Measurements from ENCODE around the gene CAB39L. TPM values are rescaled to one million over a fixed set of nuclear protein-coding genes. Genes with fewer than 3 reads are reported as not detected.

Gene CAB39L
- total RNA-seq, 1 donor from 2014 or later, result 6.8 TPM

DNA sequence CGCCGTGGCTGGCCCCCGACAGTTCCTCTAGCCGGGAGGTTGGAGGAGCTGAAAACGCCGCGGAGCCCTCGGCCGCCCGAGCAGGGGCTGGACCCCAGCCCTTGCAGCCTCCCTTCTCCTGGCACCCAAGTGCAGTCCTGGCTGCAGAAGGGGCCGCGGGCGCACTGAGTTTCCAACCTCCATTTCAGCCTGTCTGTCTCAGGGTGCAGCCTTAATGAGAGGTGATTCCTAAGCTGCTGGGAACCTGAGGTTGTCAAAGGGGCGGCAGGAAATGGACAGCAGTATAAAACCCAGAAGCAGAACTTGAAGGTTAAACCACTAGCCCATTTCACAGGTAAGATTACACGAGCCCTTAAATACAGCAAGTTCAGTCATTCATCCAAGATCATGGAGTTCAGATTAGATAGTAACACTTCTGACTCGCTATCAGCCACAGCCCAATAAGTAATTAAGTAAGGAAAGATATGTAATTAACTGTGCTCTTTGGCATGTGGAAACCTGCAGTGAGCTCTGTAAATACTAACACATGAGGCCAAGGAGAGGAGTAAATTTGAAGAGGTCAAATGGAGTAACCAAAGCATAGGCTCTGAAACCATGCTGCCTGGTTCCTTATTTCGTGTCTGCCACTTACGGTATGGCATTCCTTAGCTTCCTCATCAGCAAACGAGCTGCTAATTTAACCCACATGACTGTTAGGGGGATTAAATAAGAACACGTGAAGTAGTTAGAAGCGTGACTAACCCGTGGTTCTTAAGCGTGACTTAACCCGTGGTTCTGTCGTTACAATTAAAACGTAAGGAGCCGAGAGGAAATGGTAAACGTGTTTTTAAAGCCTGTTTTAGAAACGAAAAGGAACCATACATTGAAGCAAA, 896 bp upstream of the CAB39L start:
- H3K4me3 ChIP-seq (ENCODE audit: low read length in 3 of 3), result peak overlapping the region; percentile 86 to 94 (median 92)
- no peaks in the 10 kb centered on the region for H3K36me3 ChIP-seq (ENCODE audit: control insufficient read depth in 3 of 3, insufficient read depth in 3 of 3, low read length in 3 of 3)
- no peaks in the 10 kb centered on the region for H3K27me3 ChIP-seq (ENCODE audit: control insufficient read depth in 3 of 3, insufficient read depth in 3 of 3, low read length in 3 of 3)
- peak overlapping the region; percentile 85 for H3K27ac ChIP-seq (ENCODE audit: low read depth, low read length)
- H3K4me1 ChIP-seq (ENCODE audit: control insufficient read depth in 3 of 3, insufficient read depth in 3 of 3, low read length in 3 of 3), result peaks cover 0 to 11% (median 0%) of the 10 kb centered on the region in 3 donors
- H3K9ac ChIP-seq (ENCODE audit: low read depth in 1 of 3, low read length in 3 of 3), result peak overlapping the region; percentile 74 to 87 (median 87)
- no peaks in the 10 kb centered on the region for H3K9me3 ChIP-seq (ENCODE audit: control insufficient read depth in 3 of 3, low read length in 3 of 3)

DNA sequence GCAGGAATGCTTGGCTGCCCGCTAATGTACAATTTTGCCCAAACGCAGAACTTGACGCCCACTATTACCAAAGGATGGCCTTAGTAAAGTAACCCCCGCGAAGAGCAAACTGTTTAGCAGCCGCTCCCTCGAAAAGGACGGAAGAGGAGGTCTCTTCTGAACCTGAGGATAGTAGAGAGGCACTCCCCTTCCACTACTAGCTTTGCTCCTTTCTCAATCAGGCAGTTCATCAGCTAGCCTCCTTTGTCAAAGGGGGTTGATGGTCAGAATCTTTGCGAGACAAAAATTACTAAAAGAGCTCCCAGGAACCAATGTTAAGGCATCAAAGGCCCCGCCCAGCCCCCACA, 534 bp downstream of the CAB39L start:
- Histone ChIP-seq H3K36me3 (ENCODE audit: control insufficient read depth in 3 of 3, insufficient read depth in 3 of 3, low read length in 3 of 3) (no peaks in the 10 kb centered on the region), H3K4me3 (ENCODE audit: low read length in 3 of 3) (peak overlapping the region; percentile 86 to 94 (median 92)), H3K9ac (ENCODE audit: low read depth in 1 of 3, low read length in 3 of 3) (peak overlapping the region; percentile 73 to 87 (median 79)), H3K4me1 (ENCODE audit: control insufficient read depth in 3 of 3, insufficient read depth in 3 of 3, low read length in 3 of 3) (peaks cover 0 to 11% (median 0%) of the 10 kb centered on the region in 3 donors), H3K27me3 (ENCODE audit: control insufficient read depth in 3 of 3, insufficient read depth in 3 of 3, low read length in 3 of 3) (no peaks in the 10 kb centered on the region), H3K9me3 (ENCODE audit: control insufficient read depth in 3 of 3, low read length in 3 of 3) (no peaks in the 10 kb centered on the region), H3K27ac (ENCODE audit: low read depth, low read length) (peak overlapping the region; percentile 85)

DNA sequence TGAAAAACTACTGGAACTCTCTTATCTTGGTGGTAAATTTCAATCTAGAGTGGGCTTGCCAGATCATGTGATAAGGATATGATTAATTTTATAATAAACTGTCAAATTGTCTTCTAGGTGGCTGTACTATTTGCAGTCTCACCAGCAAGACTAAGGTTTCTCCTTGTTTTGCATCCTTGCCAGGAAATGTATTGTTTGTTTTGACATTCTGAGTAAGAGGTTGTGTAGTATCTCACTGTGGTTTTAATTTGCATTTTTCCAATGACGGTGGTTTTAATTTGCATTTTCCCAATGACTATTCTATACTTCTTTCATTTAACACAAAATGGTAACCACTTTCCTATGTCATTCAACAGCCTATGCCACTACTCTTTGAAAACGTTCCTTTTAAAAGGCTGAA, 2.0 kb downstream of the CAB39L start:
- H3K9me3 ChIP-seq (ENCODE audit: control insufficient read depth in 3 of 3, low read length in 3 of 3), result no peaks in the 10 kb centered on the region
- no peak overlapping the region for H3K9ac ChIP-seq (ENCODE audit: low read depth in 1 of 3, low read length in 3 of 3)
- no peak overlapping the region for H3K4me3 ChIP-seq (ENCODE audit: low read length in 3 of 3)
- no peaks in the 10 kb centered on the region for H3K36me3 ChIP-seq (ENCODE audit: control insufficient read depth in 3 of 3, insufficient read depth in 3 of 3, low read length in 3 of 3)
- peaks cover 0 to 11% (median 0%) of the 10 kb centered on the region in 3 donors for H3K4me1 ChIP-seq (ENCODE audit: control insufficient read depth in 3 of 3, insufficient read depth in 3 of 3, low read length in 3 of 3)
- no peak overlapping the region for H3K27ac ChIP-seq (ENCODE audit: low read depth, low read length)
- no peaks in the 10 kb centered on the region for H3K27me3 ChIP-seq (ENCODE audit: control insufficient read depth in 3 of 3, insufficient read depth in 3 of 3, low read length in 3 of 3)

DNA sequence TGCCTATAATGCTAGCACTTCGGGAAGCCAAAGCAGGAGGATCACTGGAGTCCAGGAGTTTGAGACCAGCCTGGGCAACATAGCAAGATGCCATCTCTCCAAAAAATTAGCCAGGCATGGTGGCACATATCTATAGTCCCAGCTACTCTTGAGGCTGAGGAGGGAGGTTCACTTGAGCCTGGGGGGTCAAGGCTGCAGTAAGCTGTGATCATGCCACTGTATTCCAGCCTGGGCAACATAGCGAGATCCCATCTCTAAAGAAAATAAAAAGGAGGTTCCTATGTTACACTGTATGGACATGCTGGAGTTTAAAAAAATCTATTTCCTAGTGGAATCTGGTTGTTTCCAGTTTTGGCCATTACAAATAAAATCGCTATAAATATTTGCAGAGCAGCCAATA, 2.6 kb downstream of the CAB39L start:
- no peak overlapping the region for H3K4me3 ChIP-seq (ENCODE audit: low read length in 3 of 3)
- no peak overlapping the region for H3K27ac ChIP-seq (ENCODE audit: low read depth, low read length)
- H3K9ac ChIP-seq (ENCODE audit: low read depth in 1 of 3, low read length in 3 of 3), result no peak overlapping the region
- peaks cover 0 to 11% (median 0%) of the 10 kb centered on the region in 3 donors for H3K4me1 ChIP-seq (ENCODE audit: control insufficient read depth in 3 of 3, insufficient read depth in 3 of 3, low read length in 3 of 3)
- H3K36me3 ChIP-seq (ENCODE audit: control insufficient read depth in 3 of 3, insufficient read depth in 3 of 3, low read length in 3 of 3), result no peaks in the 10 kb centered on the region
- H3K9me3 ChIP-seq (ENCODE audit: control insufficient read depth in 3 of 3, low read length in 3 of 3), result no peaks in the 10 kb centered on the region
- no peaks in the 10 kb centered on the region for H3K27me3 ChIP-seq (ENCODE audit: control insufficient read depth in 3 of 3, insufficient read depth in 3 of 3, low read length in 3 of 3)

DNA sequence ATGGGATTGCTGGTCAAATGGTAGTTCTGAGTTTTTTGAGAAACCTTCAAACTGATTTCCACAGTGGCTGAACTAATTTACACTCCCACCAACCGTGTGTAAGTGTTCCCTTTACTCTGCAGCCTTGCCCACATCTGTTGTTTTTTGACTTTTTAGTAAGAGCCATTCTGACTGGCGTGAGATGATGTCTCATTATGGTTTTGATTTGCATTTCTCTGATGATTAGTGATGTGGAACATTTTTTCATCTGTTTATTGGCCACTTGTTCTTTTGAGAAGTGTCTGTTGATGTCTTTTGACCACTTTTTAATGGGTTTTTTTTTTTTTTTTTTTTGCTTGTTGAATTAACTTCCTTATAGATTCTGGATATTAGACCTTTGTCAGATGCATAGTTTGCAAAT, 4.3 kb downstream of the CAB39L start:
- Histone ChIP-seq H3K9me3 (ENCODE audit: control insufficient read depth in 3 of 3, low read length in 3 of 3) (no peaks in the 10 kb centered on the region), H3K27ac (ENCODE audit: low read depth, low read length) (no peak overlapping the region), H3K36me3 (ENCODE audit: control insufficient read depth in 3 of 3, insufficient read depth in 3 of 3, low read length in 3 of 3) (no peaks in the 10 kb centered on the region), H3K9ac (ENCODE audit: low read depth in 1 of 3, low read length in 3 of 3) (no peak overlapping the region), H3K4me3 (ENCODE audit: low read length in 3 of 3) (no peak overlapping the region), H3K4me1 (ENCODE audit: control insufficient read depth in 3 of 3, insufficient read depth in 3 of 3, low read length in 3 of 3) (peaks cover 0 to 4% (median 0%) of the 10 kb centered on the region in 3 donors), H3K27me3 (ENCODE audit: control insufficient read depth in 3 of 3, insufficient read depth in 3 of 3, low read length in 3 of 3) (no peaks in the 10 kb centered on the region)

GRCh38 chr13:49437705-49438104, 6.2 kb downstream of the CAB39L start:
- no peak overlapping the region for H3K9ac ChIP-seq (ENCODE audit: low read depth in 1 of 3, low read length in 3 of 3)
- no peak overlapping the region for H3K4me3 ChIP-seq (ENCODE audit: low read length in 3 of 3)
- H3K27me3 ChIP-seq (ENCODE audit: control insufficient read depth in 3 of 3, insufficient read depth in 3 of 3, low read length in 3 of 3), result no peaks in the 10 kb centered on the region
- no peak overlapping the region for H3K27ac ChIP-seq (ENCODE audit: low read depth, low read length)
- no peaks in the 10 kb centered on the region for H3K36me3 ChIP-seq (ENCODE audit: control insufficient read depth in 3 of 3, insufficient read depth in 3 of 3, low read length in 3 of 3)
- H3K9me3 ChIP-seq (ENCODE audit: control insufficient read depth in 3 of 3, low read length in 3 of 3), result no peaks in the 10 kb centered on the region
- no peaks in the 10 kb centered on the region for H3K4me1 ChIP-seq (ENCODE audit: control insufficient read depth in 3 of 3, insufficient read depth in 3 of 3, low read length in 3 of 3)

- H3K9me3 ChIP-seq (ENCODE audit: control insufficient read depth in 3 of 3, low read length in 3 of 3), result no peaks in the 10 kb centered on the region
- H3K27me3 ChIP-seq (ENCODE audit: control insufficient read depth in 3 of 3, insufficient read depth in 3 of 3, low read length in 3 of 3), result no peaks in the 10 kb centered on the region
- no peaks in the 10 kb centered on the region for H3K36me3 ChIP-seq (ENCODE audit: control insufficient read depth in 3 of 3, insufficient read depth in 3 of 3, low read length in 3 of 3)
- H3K4me1 ChIP-seq (ENCODE audit: control insufficient read depth in 3 of 3, insufficient read depth in 3 of 3, low read length in 3 of 3), result no peaks in the 10 kb centered on the region
- no peak overlapping the region for H3K9ac ChIP-seq (ENCODE audit: low read depth in 1 of 3, low read length in 3 of 3)
- H3K4me3 ChIP-seq (ENCODE audit: low read length in 3 of 3), result no peak overlapping the region
- no peak overlapping the region for H3K27ac ChIP-seq (ENCODE audit: low read depth, low read length)
Observed at GRCh38 chr13:49436890-49437289, 7.0 kb downstream of the CAB39L start.

DNA sequence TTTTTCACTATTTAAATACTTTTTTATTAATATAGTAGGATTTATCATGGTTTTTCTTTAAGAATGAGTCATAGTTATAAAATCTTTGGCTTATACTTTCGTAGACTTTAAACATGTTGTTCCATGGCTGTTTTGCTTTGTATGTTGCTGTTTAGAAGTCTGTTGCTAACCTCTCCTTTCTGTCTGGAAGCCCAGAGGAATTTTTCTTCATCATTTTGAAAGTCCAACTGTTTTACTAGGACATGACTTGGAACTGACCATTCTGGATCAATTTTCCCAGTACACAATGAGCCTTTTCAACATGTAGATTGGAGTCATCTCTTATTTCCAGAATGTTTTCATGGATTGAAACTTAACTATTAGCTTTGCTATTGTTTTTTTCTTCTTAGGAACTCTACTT, 7.9 kb downstream of the CAB39L start:
- H3K36me3 ChIP-seq (ENCODE audit: control insufficient read depth in 3 of 3, insufficient read depth in 3 of 3, low read length in 3 of 3), result no peaks in the 10 kb centered on the region
- no peak overlapping the region for H3K4me3 ChIP-seq (ENCODE audit: low read length in 3 of 3)
- no peaks in the 10 kb centered on the region for H3K27me3 ChIP-seq (ENCODE audit: control insufficient read depth in 3 of 3, insufficient read depth in 3 of 3, low read length in 3 of 3)
- no peaks in the 10 kb centered on the region for H3K9me3 ChIP-seq (ENCODE audit: control insufficient read depth in 3 of 3, low read length in 3 of 3)
- H3K4me1 ChIP-seq (ENCODE audit: control insufficient read depth in 3 of 3, insufficient read depth in 3 of 3, low read length in 3 of 3), result no peaks in the 10 kb centered on the region
- no peak overlapping the region for H3K27ac ChIP-seq (ENCODE audit: low read depth, low read length)
- no peak overlapping the region for H3K9ac ChIP-seq (ENCODE audit: low read depth in 1 of 3, low read length in 3 of 3)

- Histone ChIP-seq H3K36me3 (ENCODE audit: control insufficient read depth in 3 of 3, insufficient read depth in 3 of 3, low read length in 3 of 3) (peaks cover 0 to 6% (median 1%) of the 10 kb centered on the region in 3 donors), H3K27me3 (ENCODE audit: control insufficient read depth in 3 of 3, insufficient read depth in 3 of 3, low read length in 3 of 3) (no peaks in the 10 kb centered on the region), H3K9me3 (ENCODE audit: control insufficient read depth in 3 of 3, low read length in 3 of 3) (no peaks in the 10 kb centered on the region), H3K4me3 (ENCODE audit: low read length in 3 of 3) (no peak overlapping the region), H3K9ac (ENCODE audit: low read depth in 1 of 3, low read length in 3 of 3) (no peak overlapping the region), H3K4me1 (ENCODE audit: control insufficient read depth in 3 of 3, insufficient read depth in 3 of 3, low read length in 3 of 3) (no peaks in the 10 kb centered on the region), H3K27ac (ENCODE audit: low read depth, low read length) (no peak overlapping the region)
Observed at GRCh38 chr13:49429121-49429520, 14.7 kb downstream of the CAB39L start.

DNA sequence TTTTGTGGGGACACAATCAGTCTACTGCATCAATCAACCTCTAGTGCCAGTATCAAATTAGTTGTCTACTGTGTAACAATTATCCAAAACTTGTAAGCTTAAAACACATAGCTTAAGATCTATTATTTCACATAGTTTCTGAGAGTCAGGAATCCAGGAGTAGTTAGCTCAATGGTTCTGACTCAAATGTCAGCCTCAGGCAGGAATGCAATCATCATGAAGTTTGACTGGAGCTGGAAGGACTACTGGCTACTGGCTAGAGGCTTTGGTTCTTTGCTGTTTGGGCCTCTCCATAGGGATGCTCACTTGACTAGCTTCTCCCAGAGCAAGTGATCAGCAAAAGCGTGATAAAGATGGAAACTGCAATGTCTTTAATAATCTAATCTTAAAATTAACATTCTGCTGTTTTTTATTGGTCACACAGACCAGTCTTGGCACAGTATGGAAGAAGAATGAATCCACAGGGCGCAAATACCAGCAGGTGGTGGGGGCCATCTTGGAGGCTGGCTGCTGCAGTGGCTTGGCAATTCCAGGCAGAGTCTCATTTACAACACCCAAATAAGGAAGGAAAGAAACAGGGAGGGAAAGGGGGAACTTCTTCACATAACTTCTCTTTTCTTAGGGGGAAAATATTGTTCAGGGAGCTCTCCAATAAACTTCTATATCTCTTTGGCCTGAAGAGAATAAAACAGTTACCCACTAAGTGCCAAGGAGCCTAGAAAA, 15.7 kb downstream of the CAB39L start:
- no peak overlapping the region for H3K9ac ChIP-seq (ENCODE audit: low read depth in 1 of 3, low read length in 3 of 3)
- H3K27me3 ChIP-seq (ENCODE audit: control insufficient read depth in 3 of 3, insufficient read depth in 3 of 3, low read length in 3 of 3), result no peaks in the 10 kb centered on the region
- H3K4me3 ChIP-seq (ENCODE audit: low read length in 3 of 3), result no peak overlapping the region
- no peaks in the 10 kb centered on the region for H3K9me3 ChIP-seq (ENCODE audit: control insufficient read depth in 3 of 3, low read length in 3 of 3)
- peaks cover 0 to 6% (median 2%) of the 10 kb centered on the region in 3 donors for H3K36me3 ChIP-seq (ENCODE audit: control insufficient read depth in 3 of 3, insufficient read depth in 3 of 3, low read length in 3 of 3)
- H3K4me1 ChIP-seq (ENCODE audit: control insufficient read depth in 3 of 3, insufficient read depth in 3 of 3, low read length in 3 of 3), result no peaks in the 10 kb centered on the region
- H3K27ac ChIP-seq (ENCODE audit: low read depth, low read length), result no peak overlapping the region
